ENCODE measurements around the gene TSPAN9. TPM values are rescaled to one million over a fixed set of nuclear protein-coding genes. Genes with fewer than 3 reads are reported as not detected.

TSPAN9 gene
- total and polyA plus RNA-seq, 9 of the 15 experiments (the other 6 are each of a cell fraction or from before 2014, with no cell fraction given) = 0.23 to 2.1 (median 0.60) TPM; not detected in 2

DNA sequence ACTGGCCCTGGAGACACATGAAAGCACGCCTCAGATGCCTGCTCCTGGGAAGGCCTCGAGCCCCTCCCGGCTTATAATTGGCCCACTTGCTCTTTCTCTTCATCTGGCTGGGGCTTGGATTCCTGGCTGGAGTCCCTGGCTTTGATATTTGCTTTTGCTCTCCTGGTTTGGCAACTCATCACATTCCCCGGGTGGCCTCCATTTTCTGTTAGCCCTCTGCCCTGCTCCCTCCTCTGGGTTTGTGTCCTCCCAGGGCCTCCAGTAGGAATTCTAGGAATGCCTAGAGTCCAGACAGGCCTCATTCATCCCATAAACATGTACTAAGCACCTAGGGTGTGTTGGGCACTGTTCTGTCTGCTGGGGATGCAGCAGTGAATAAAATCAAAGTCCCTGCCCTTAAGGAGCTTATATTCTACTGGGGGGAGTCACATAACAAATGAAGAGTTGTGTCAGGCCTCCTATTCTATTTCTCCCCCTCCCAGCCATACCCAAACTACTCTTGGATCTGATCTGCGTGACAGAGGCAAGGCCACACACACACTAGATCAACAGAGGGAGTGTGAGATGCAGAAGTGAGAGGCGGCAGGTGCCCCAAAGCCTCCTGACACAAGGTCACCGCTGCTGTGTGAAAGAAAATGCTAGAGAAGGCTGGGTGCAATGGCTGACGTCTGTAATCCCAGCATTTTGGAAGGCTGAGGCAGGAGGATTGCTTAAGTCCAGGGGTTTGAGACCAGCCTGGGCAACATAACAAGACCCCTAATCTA is 21.3 kb upstream of the TSPAN9 start (continued):
- TF ChIP-seq RERE (CRISPR knock-in tag; IDR thresholded peaks at IDR 0.05; ENCODE audit: borderline replicate concordance) (no peak), POLR2H (tag; IDR thresholded peaks at IDR 0.05; ENCODE audit: low read depth) (no peak), SMAD2 (IDR thresholded peaks at IDR 0.05; ENCODE audit: low read depth, low read length) (no peak), IRF2 (CRISPR knock-in tag; IDR thresholded peaks at IDR 0.05) (no peak), SETDB1 (IDR thresholded peaks at IDR 0.05; ENCODE audit: low read length) (no peak), ZBTB11 (CRISPR knock-in tag; IDR thresholded peaks at IDR 0.05) (no peak), POLR2B (IDR thresholded peaks at IDR 0.05; ENCODE audit: low read depth, partially characterized antibody) (no peak), MIER1 (IDR thresholded peaks at IDR 0.05; ENCODE audit: low read depth) (no peak), MEIS2 (IDR thresholded peaks at IDR 0.05; ENCODE audit: partially characterized antibody) (no peak)
- TF ChIP-seq, protein P1, sequence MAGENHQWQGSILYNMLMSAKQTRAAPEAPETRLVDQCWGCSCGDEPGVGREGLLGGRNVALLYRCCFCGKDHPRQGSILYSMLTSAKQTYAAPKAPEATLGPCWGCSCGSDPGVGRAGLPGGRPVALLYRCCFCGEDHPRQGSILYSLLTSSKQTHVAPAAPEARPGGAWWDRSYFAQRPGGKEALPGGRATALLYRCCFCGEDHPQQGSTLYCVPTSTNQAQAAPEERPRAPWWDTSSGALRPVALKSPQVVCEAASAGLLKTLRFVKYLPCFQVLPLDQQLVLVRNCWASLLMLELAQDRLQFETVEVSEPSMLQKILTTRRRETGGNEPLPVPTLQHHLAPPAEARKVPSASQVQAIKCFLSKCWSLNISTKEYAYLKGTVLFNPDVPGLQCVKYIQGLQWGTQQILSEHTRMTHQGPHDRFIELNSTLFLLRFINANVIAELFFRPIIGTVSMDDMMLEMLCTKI (IDR thresholded peaks at IDR 0.05; ENCODE audit: partially characterized antibody) = no peak

Measured in K562 (cell line).